ENCODE results near the gene PRKCB. TPM values are rescaled to one million over a fixed set of nuclear protein-coding genes. Genes with fewer than 3 reads are reported as not detected.

Gene PRKCB
- total and polyA plus RNA-seq, 7 donors: 0.13 to 1.5 (median 0.83) TPM

GRCh38 chr16:23843143-23843542, 7.4 kb downstream of the PRKCB start:
- no peaks in the 10 kb centered on the region for H3K4me1 ChIP-seq
- H3K27ac ChIP-seq: no peak overlapping the region
- intact Hi-C loops (cut with DNase I): no loop called here
- TF ChIP-seq, protein P1, sequence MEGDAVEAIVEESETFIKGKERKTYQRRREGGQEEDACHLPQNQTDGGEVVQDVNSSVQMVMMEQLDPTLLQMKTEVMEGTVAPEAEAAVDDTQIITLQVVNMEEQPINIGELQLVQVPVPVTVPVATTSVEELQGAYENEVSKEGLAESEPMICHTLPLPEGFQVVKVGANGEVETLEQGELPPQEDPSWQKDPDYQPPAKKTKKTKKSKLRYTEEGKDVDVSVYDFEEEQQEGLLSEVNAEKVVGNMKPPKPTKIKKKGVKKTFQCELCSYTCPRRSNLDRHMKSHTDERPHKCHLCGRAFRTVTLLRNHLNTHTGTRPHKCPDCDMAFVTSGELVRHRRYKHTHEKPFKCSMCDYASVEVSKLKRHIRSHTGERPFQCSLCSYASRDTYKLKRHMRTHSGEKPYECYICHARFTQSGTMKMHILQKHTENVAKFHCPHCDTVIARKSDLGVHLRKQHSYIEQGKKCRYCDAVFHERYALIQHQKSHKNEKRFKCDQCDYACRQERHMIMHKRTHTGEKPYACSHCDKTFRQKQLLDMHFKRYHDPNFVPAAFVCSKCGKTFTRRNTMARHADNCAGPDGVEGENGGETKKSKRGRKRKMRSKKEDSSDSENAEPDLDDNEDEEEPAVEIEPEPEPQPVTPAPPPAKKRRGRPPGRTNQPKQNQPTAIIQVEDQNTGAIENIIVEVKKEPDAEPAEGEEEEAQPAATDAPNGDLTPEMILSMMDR (IDR thresholded peaks at IDR 0.05): no peak
- H3K4me3 ChIP-seq: no peak overlapping the region
- DNase-seq (no peak), ATAC-seq (no peak)
- no peaks in the 10 kb centered on the region for H3K36me3 ChIP-seq (ENCODE audit: insufficient read depth in 1 of 2, low read depth in 1 of 2)
- peaks cover 0 to 2% (median 0%) of the 10 kb centered on the region in 3 donors for H3K27me3 ChIP-seq (ENCODE audit: insufficient read depth in 3 of 3, low read length in 2 of 3)
- no peaks in the 10 kb centered on the region for H3K9me3 ChIP-seq
- 62 to 73% (median 68%) methylated on average over 4 of the region's 4 CpGs for WGBS, 3 donors

DNA sequence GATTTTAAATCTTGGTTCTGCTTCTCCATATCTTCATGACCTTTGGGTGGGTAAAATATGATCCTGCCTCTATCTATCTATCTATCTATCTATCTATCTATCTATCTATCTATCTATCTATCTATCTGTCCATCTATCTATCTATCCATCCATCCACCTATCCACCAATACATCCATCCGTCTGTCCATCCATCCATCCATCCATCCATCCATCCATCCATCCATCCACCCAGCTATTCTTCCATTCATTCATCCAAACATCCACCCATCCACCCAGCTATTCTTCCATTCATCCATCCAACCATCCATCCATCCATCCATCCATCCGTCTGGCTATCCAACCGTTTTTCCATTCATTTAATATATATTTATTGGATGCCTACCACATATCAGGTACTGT, 11.5 kb downstream of the PRKCB start:
- H3K27ac ChIP-seq: no peak overlapping the region
- H3K4me1 ChIP-seq: no peaks in the 10 kb centered on the region
- intact Hi-C loops (cut with DNase I): no loop called here
- H3K4me3 ChIP-seq: no peak overlapping the region
- H3K36me3 ChIP-seq (ENCODE audit: insufficient read depth in 1 of 2, low read depth in 1 of 2): no peaks in the 10 kb centered on the region
- no peaks in the 10 kb centered on the region for H3K27me3 ChIP-seq (ENCODE audit: insufficient read depth in 3 of 3, low read length in 2 of 3)
- DNase-seq: no peak
- H3K9me3 ChIP-seq: no peaks in the 10 kb centered on the region
- no peak for ATAC-seq
- 46 to 75% (median 55%) methylated on average over 3 of the region's 3 CpGs for WGBS, 3 donors
- TF ChIP-seq, protein P1 (IDR thresholded peaks at IDR 0.05): no peak

DNA sequence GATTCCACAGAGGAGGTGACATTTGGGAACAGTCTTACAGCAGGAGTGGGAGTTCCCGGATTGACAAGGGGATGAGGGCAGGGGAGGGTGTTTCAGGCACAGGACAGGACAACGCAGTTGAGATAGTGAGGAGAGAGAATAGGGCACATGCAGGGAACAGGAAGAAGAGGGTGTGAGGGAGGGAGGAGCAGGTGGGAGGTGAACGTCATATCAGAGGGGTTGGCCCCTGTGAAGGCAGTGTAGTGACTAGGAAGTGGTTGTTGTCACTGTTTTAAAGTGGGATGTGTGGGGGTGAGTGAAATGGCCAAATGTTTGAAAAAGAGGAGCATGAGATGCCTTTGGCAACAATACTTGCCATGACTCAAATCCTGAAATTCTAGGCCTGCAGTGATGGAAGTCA, 12.2 kb downstream of the PRKCB start:
- ATAC-seq (no peak), DNase-seq (no peak)
- no peaks in the 10 kb centered on the region for H3K27me3 ChIP-seq (ENCODE audit: insufficient read depth in 3 of 3, low read length in 2 of 3)
- intact Hi-C loops (cut with DNase I): no loop called here
- TF ChIP-seq, protein P1 (IDR thresholded peaks at IDR 0.05): no peak
- no peaks in the 10 kb centered on the region for H3K36me3 ChIP-seq (ENCODE audit: insufficient read depth in 1 of 2, low read depth in 1 of 2)
- H3K27ac ChIP-seq: no peak overlapping the region
- 53 to 61% (median 58%) methylated on average over 3 of the region's 3 CpGs for WGBS, 3 donors
- no peaks in the 10 kb centered on the region for H3K4me1 ChIP-seq
- H3K9me3 ChIP-seq: no peaks in the 10 kb centered on the region
- no peak overlapping the region for H3K4me3 ChIP-seq

GRCh38 chr16:23848958-23849357, 13.2 kb downstream of the PRKCB start:
- H3K4me1 ChIP-seq: no peaks in the 10 kb centered on the region
- H3K27me3 ChIP-seq (ENCODE audit: insufficient read depth in 3 of 3, low read length in 2 of 3): no peaks in the 10 kb centered on the region
- DNase-seq (no peak), ATAC-seq (no peak)
- no peaks in the 10 kb centered on the region for H3K9me3 ChIP-seq
- no peak overlapping the region for H3K27ac ChIP-seq
- intact Hi-C loops (cut with DNase I): no loop called here
- TF ChIP-seq, protein P1 (IDR thresholded peaks at IDR 0.05): no peak
- no peaks in the 10 kb centered on the region for H3K36me3 ChIP-seq (ENCODE audit: insufficient read depth in 1 of 2, low read depth in 1 of 2)
- H3K4me3 ChIP-seq: no peak overlapping the region
- WGBS, 3 donors: 78 to 84% (median 79%) methylated on average over 9 of the region's 9 CpGs

GRCh38 chr16:23852794-23853562, 17.2 kb downstream of the PRKCB start:
- H3K27ac ChIP-seq: no peak overlapping the region
- no peaks in the 10 kb centered on the region for H3K4me1 ChIP-seq
- no peaks in the 10 kb centered on the region for H3K27me3 ChIP-seq (ENCODE audit: insufficient read depth in 3 of 3, low read length in 2 of 3)
- 41 to 52% (median 52%) methylated on average over 5 of the region's 5 CpGs for WGBS, 3 donors
- no peak for DNase-seq
- H3K36me3 ChIP-seq (ENCODE audit: insufficient read depth in 1 of 2, low read depth in 1 of 2): no peaks in the 10 kb centered on the region
- no peak for ATAC-seq
- TF ChIP-seq, protein P1 (IDR thresholded peaks at IDR 0.05): no peak
- no peaks in the 10 kb centered on the region for H3K9me3 ChIP-seq
- H3K4me3 ChIP-seq: no peak overlapping the region
- intact Hi-C loops (cut with DNase I): no loop called here
